T1000 (cell line): Measurements from ENCODE around the gene MEPE.
A peak's percentile ranks its signal among the peaks of the same experiment; 100 is the strongest.

Source experiments
- DNase-seq: peaks from one replicate; lab custom pipeline; 2025; ENCODE audit warnings: mixed read lengths; lab: John Stamatoyannopoulos, UW

The MEPE gene

GRCh38 chr4:87843936-87844335 is 11.2 kb downstream of the MEPE start:
- DNase-seq, result peak; percentile 18

GRCh38 chr4:87844452-87844851 is 11.7 kb downstream of the MEPE start:
- no peak for DNase-seq

GRCh38 chr4:87846226-87846625 is 13.5 kb downstream of the MEPE start:
- DNase-seq, result no peak

- DNase-seq, result no peak
Observed at GRCh38 chr4:87848622-87849351, 16.0 kb downstream of the MEPE start.

GRCh38 chr4:87849612-87850011 is 16.8 kb downstream of the MEPE start:
- no peak for DNase-seq

- no peak for DNase-seq
Observed at GRCh38 chr4:87851332-87851731, 18.6 kb downstream of the MEPE start.

- no peak for DNase-seq
Observed at GRCh38 chr4:87851953-87852352, 19.2 kb downstream of the MEPE start.

GRCh38 chr4:87853108-87853507 is 20.3 kb downstream of the MEPE start:
- DNase-seq, result no peak

- DNase-seq, result no peak
Observed at GRCh38 chr4:87853891-87854290, 21.1 kb downstream of the MEPE start.

GRCh38 chr4:87855559-87855958 is 22.8 kb downstream of the MEPE start:
- no peak for DNase-seq

GRCh38 chr4:87856816-87857215 is 24.0 kb downstream of the MEPE start:
- DNase-seq, result no peak

- DNase-seq, result no peak
Observed at GRCh38 chr4:87857789-87858188, 25.0 kb downstream of the MEPE start.

GRCh38 chr4:87862236-87862635 is 29.5 kb downstream of the MEPE start:
- DNase-seq, result no peak

- DNase-seq, result no peak
Observed at GRCh38 chr4:87863486-87863885, 30.7 kb downstream of the MEPE start.

- no peak for DNase-seq
Observed at GRCh38 chr4:87864321-87864720, 31.6 kb downstream of the MEPE start.

GRCh38 chr4:87865288-87865687 is 32.5 kb downstream of the MEPE start:
- DNase-seq, result no peak

- no peak for DNase-seq
Observed at GRCh38 chr4:87865960-87866598, 33.3 kb downstream of the MEPE start.

- DNase-seq, result no peak
Observed at GRCh38 chr4:87868522-87868921, 35.8 kb downstream of the MEPE start.

GRCh38 chr4:87872028-87872427 is 39.3 kb downstream of the MEPE start:
- no peak for DNase-seq

GRCh38 chr4:87875191-87875590 is 42.4 kb downstream of the MEPE start:
- no peak for DNase-seq

GRCh38 chr4:87880106-87880505 is 47.3 kb downstream of the MEPE start:
- DNase-seq, result no peak

- DNase-seq, result no peak
Observed at GRCh38 chr4:87881115-87881514, 48.3 kb downstream of the MEPE start.

- no peak for DNase-seq
Observed at GRCh38 chr4:87882321-87882720, 49.6 kb downstream of the MEPE start.

GRCh38 chr4:87882861-87883260 is 50.1 kb downstream of the MEPE start:
- no peak for DNase-seq
